B cell (primary cell): ENCODE data around the gene DENR. TPM values are rescaled to one million over a fixed set of nuclear protein-coding genes. Genes with fewer than 3 reads are reported as not detected.

Experiments used
- ATAC-seq: fragments of 200-7000 bp; cut with Tn5 transposase; one replicate; pipeline ENCODE4 v1.10.0; 2021; ENCODE audit warnings: low read depth, mild to moderate bottlenecking, moderate number of reproducible peaks, moderate library complexity
- CTCF ChIA-PET: fragments of 350-600 bp; sonication (Branson Sonifier 250); formaldehyde crosslinking; loops from one replicate; lab custom pipeline; 2021; ENCODE audit warnings: antibody characterized with exemption, inconsistent platforms; lab: Charles Lee
- POLR2A ChIA-PET: fragments of 350-600 bp; sonication (Branson Sonifier 250); formaldehyde crosslinking; loops from one replicate; lab custom pipeline; 2021; ENCODE audit warnings: antibody characterized with exemption; lab: Charles Lee
- DNase-seq: peaks from one replicate; pipeline ENCODE4 v3.0.0; 2013
- H2AFZ ChIP-seq: 2 replicates; pipeline ENCODE4 v1.6.1; 2012; ENCODE audit warnings: mild to moderate bottlenecking, low read depth, low read length; ENCODE audit not compliant: insufficient read depth, poor library complexity, severe bottlenecking
- H3K27ac ChIP-seq, 2 donors: 1 replicate in 1 of 2; 2 replicates in 1 of 2; pipeline ENCODE4 v1.5.1; 2012 to 2013; ENCODE audit warnings: low read length in 2 of 2, mild to moderate bottlenecking in 2 of 2, moderate library complexity in 1 of 2
- H3K27me3 ChIP-seq, 4 experiments: fragments of 200-600 bp in 1 of 4; sonication (generic) in 1 of 4; replicated peaks in 1 of 4; 1 replicate in 2 of 4; 2 replicates in 2 of 4; pipeline versions ENCODE4 v1.6.1 to v1.7.0; 2013 to 2016; ENCODE audit warnings: low read length in 3 of 4, mild to moderate bottlenecking in 2 of 4, mixed read lengths in 1 of 4, moderate library complexity in 1 of 4; ENCODE audit not compliant: insufficient read depth in 4 of 4, control insufficient read depth in 3 of 4; ENCODE audit errors: control extremely low read depth in 1 of 4
- H3K36me3 ChIP-seq, 2 experiments: replicated peaks in 1 of 2; 1 replicate in 1 of 2; 2 replicates in 1 of 2; pipeline versions ENCODE4 v1.6.1 to v1.7.1; 2013; ENCODE audit warnings: low read length in 1 of 2; ENCODE audit not compliant: insufficient read depth in 2 of 2, control insufficient read depth in 1 of 2; ENCODE audit errors: control extremely low read depth in 1 of 2, extremely low read depth in 1 of 2
- H3K4me1 ChIP-seq, 2 donors: fragments of 200-600 bp in 1 of 2; sonication (generic) in 1 of 2; 1 replicate in 1 of 2; 2 replicates in 1 of 2; pipeline versions ENCODE4 v1.5.1 to v1.6.1; 2013 to 2017; ENCODE audit warnings: low read length in 2 of 2; ENCODE audit not compliant: control insufficient read depth in 2 of 2, insufficient read depth in 2 of 2
- H3K4me2 ChIP-seq: replicated peaks from 2 replicates; pipeline ENCODE3; 2012; ENCODE audit warnings: mild to moderate bottlenecking, low read depth, low read length; ENCODE audit not compliant: poor library complexity, severe bottlenecking
- H3K4me3 ChIP-seq, 5 experiments: fragments of 200-600 bp in 1 of 5; sonication (generic) in 1 of 5; 1 replicate in 3 of 5; 2 replicates in 2 of 5; pipeline versions ENCODE4 v1.5.1 to v1.7.0; 2011 to 2016; ENCODE audit warnings: low read length in 4 of 5, mild to moderate bottlenecking in 4 of 5, low read depth in 2 of 5, control low read depth in 1 of 5, moderate library complexity in 1 of 5; ENCODE audit not compliant: insufficient read depth in 1 of 5; ENCODE audit errors: control extremely low read depth in 1 of 5, extremely low read depth in 1 of 5
- H3K79me2 ChIP-seq: fragments of 200-600 bp; sonication (generic); one replicate; pipeline ENCODE4 v1.6.0; 2016; ENCODE audit warnings: low read length; ENCODE audit not compliant: control insufficient read depth, insufficient read depth
- H3K9ac ChIP-seq: fragments of 200-600 bp; sonication (generic); 2 replicates; pipeline ENCODE4 v1.6.1; 2017; ENCODE audit warnings: mild to moderate bottlenecking, low read length, moderate library complexity
- H3K9me3 ChIP-seq, 3 donors: one replicate each; pipeline versions ENCODE4 v1.6.1 to v1.7.1; 2013; ENCODE audit warnings: low read length in 2 of 3; ENCODE audit not compliant: control insufficient read depth in 2 of 3, insufficient read depth in 1 of 3; ENCODE audit errors: control extremely low read depth in 1 of 3
- H4K20me1 ChIP-seq: 2 replicates; pipeline ENCODE4 v1.6.0; 2012; ENCODE audit warnings: mild to moderate bottlenecking, low read length; ENCODE audit not compliant: insufficient read depth, control insufficient read depth, poor library complexity, severe bottlenecking
- H3K27ac Mint-ChIP-seq: one replicate; pipeline ENCODE4 v1.8.0; 2021; ENCODE audit warnings: mixed read lengths
- H3K27me3 Mint-ChIP-seq: one replicate; pipeline ENCODE4 v1.8.0; 2021; ENCODE audit warnings: mixed read lengths
- H3K4me1 Mint-ChIP-seq: one replicate; pipeline ENCODE4 v1.8.0; 2021; ENCODE audit warnings: mixed read lengths
- H3K4me3 Mint-ChIP-seq: one replicate; pipeline ENCODE4 v1.8.0; 2021; ENCODE audit warnings: mixed read lengths
- H3K9me3 Mint-ChIP-seq: one replicate; pipeline ENCODE4 v1.8.0; 2022; ENCODE audit warnings: mixed read lengths; ENCODE audit not compliant: insufficient read depth
- CTCF ChIP-seq: fragments of 200-600 bp; IDR thresholded peaks from one replicate; pipeline ENCODE4 v1.8.0; 2022; ENCODE audit warnings: antibody characterized with exemption, mild to moderate bottlenecking
- EZH2 ChIP-seq: IDR thresholded peaks from 2 replicates; pipeline ENCODE4 v1.6.1; 2012; ENCODE audit warnings: borderline replicate concordance, low read depth, mild to moderate bottlenecking, moderate library complexity, low read length; ENCODE audit not compliant: insufficient read depth, poor library complexity, severe bottlenecking
- WGBS: methylation state at CpG from one replicate; pipeline ENCODE4 v1.1.5; 2013; ENCODE audit warnings: missing lambda C conversion rate; ENCODE audit not compliant: insufficient coverage; 5-methylcytosine and 5-hydroxymethylcytosine counted together
- intact Hi-C: fragments of 100-400 bp; cut with micrococcal nuclease; formaldehyde crosslinking; loops from one replicate; pipeline ENCODE4 v1.10.0; 2022
- polyA plus RNA-seq: library from polyadenylated mRNA; depleted of rRNA; stranded (reverse); fragments of >200 nt; gene quantifications from 2 replicates; pipeline ENCODE4 v1.2.3, GENCODE V29; 2012
- total RNA-seq, 2 donors: library from RNA; stranded (reverse); fragments of 120-200 nt in 1 of 2; gene quantifications; 1 replicate in 1 of 2; 2 replicates in 1 of 2; pipeline versions ENCODE4 v1.2.3 to v1.2.4, GENCODE V29; 2013 to 2022

The DENR gene
- total and polyA plus RNA-seq, 2 donors (not counting 1 experiment from before 2014, with no cell fraction given): 14.0 to 54.5 TPM

GRCh38 chr12:122757568-122757967, 4.9 kb downstream of the DENR start:
- WGBS: 100% methylated on average over 1 of the region's 1 CpG

GRCh38 chr12:122785503-122785902, 32.9 kb downstream of the DENR start:
- H3K79me2 ChIP-seq: no peaks in the 10 kb centered on the region
- no peaks in the 10 kb centered on the region for H3K9me3 ChIP-seq
- intact Hi-C loops: no loop called here
- WGBS: 73% methylated on average over 2 of the region's 7 CpGs
- Mint-ChIP-seq H3K9me3 (no peaks in the 10 kb centered on the region), H3K4me1 (peaks cover 5% of the 10 kb centered on the region), H3K27me3 (no peaks in the 10 kb centered on the region), H3K4me3 (no peak overlapping the region), H3K27ac (no peak overlapping the region)
- H3K9ac ChIP-seq: no peak overlapping the region
- ChIA-PET CTCF (interaction anchor here (1.5 kb wide), 1 partner anchor 9 kb away, joined by 5 read pairs; no protein-coding TSS in a partner anchor), POLR2A (interaction anchor here (0.6 kb wide), 1 partner anchor 15 kb away, joined by 6 read pairs; no protein-coding TSS in a partner anchor)
- H4K20me1 ChIP-seq: no peaks in the 10 kb centered on the region
- no peak overlapping the region for H3K4me3 ChIP-seq
- H3K4me1 ChIP-seq: no peaks in the 10 kb centered on the region
- no peaks in the 10 kb centered on the region for H3K36me3 ChIP-seq
- no peak overlapping the region for H3K4me2 ChIP-seq
- DNase-seq (no peak), ATAC-seq (no peak)
- no peaks in the 10 kb centered on the region for H3K27me3 ChIP-seq
- no peak overlapping the region for H2AFZ ChIP-seq
- TF ChIP-seq CTCF (no peak), EZH2 (no peak)
- H3K27ac ChIP-seq: no peak overlapping the region

More at GRCh38 chr12:122757568-122757967, 4.9 kb downstream of the DENR start:
- H4K20me1 ChIP-seq: peaks cover 48% of the 10 kb centered on the region
- DNase-seq (no peak), ATAC-seq (no peak)
- H3K4me3 ChIP-seq: no peak overlapping the region
- no peak overlapping the region for H2AFZ ChIP-seq
- no peak overlapping the region for H3K27ac ChIP-seq
- no peaks in the 10 kb centered on the region for H3K9me3 Mint-ChIP-seq
- H3K36me3 ChIP-seq: peaks cover 4 to 79% of the 10 kb centered on the region in 2 experiments
- H3K79me2 ChIP-seq: peaks cover 67% of the 10 kb centered on the region
- intact Hi-C loops: no loop called here
- no peak overlapping the region for H3K27ac Mint-ChIP-seq
- H3K27me3 Mint-ChIP-seq: no peaks in the 10 kb centered on the region
- no peaks in the 10 kb centered on the region for H3K9me3 ChIP-seq
- ChIA-PET CTCF (interaction anchor here (1.3 kb wide), 1 partner anchor 195 kb away, joined by 3 read pairs; no protein-coding TSS in a partner anchor), POLR2A (interaction anchor here (0.6 kb wide), 1 partner anchor 442 kb away, joined by 3 read pairs; no protein-coding TSS in a partner anchor)
- no peaks in the 10 kb centered on the region for H3K27me3 ChIP-seq
- H3K4me2 ChIP-seq: no peak overlapping the region
- TF ChIP-seq CTCF (no peak), EZH2 (no peak)
- H3K9ac ChIP-seq: no peak overlapping the region
- peaks cover 9 to 12% of the 10 kb centered on the region in 2 donors for H3K4me1 ChIP-seq
- H3K4me3 Mint-ChIP-seq: no peak overlapping the region
- H3K4me1 Mint-ChIP-seq: peaks cover 30% of the 10 kb centered on the region
